ENCODE data around the gene TAS2R39. TPM values are rescaled to one million over a fixed set of nuclear protein-coding genes. Genes with fewer than 3 reads are reported as not detected.

The TAS2R39 gene
- total RNA-seq, 1 donor from 2014 or later = not detected

- TF ChIP-seq CTCF (conservative IDR thresholded peaks at IDR 0.05) = no peak
- peaks cover 14% of the 10 kb centered on the region for H3K4me1 Mint-ChIP-seq (ENCODE audit: unreplicated experiment)
- no peak overlapping the region for H3K4me3 Mint-ChIP-seq
- H3K27ac Mint-ChIP-seq = no peak overlapping the region
- no peak for DNase-seq (ENCODE audit: extremely low spot score, unreplicated experiment)
- H3K36me3 Mint-ChIP-seq = no peaks in the 10 kb centered on the region
- peaks cover 4% of the 10 kb centered on the region for H3K9me3 Mint-ChIP-seq
- H3K27me3 Mint-ChIP-seq = peaks cover 6% of the 10 kb centered on the region
Measured at GRCh38 chr7:143227806-143228205, 44.6 kb downstream of the TAS2R39 start.

GRCh38 chr7:143229054-143229790, 46.0 kb downstream of the TAS2R39 start:
- H3K4me1 Mint-ChIP-seq (ENCODE audit: unreplicated experiment) = peaks cover 14% of the 10 kb centered on the region
- no peak overlapping the region for H3K4me3 Mint-ChIP-seq
- peaks cover 2% of the 10 kb centered on the region for H3K27me3 Mint-ChIP-seq
- H3K27ac Mint-ChIP-seq = no peak overlapping the region
- H3K36me3 Mint-ChIP-seq = no peaks in the 10 kb centered on the region
- H3K9me3 Mint-ChIP-seq = no peaks in the 10 kb centered on the region
- TF ChIP-seq CTCF (conservative IDR thresholded peaks at IDR 0.05) = no peak
- DNase-seq (ENCODE audit: extremely low spot score, unreplicated experiment) = no peak

- no peak for TF ChIP-seq CTCF (conservative IDR thresholded peaks at IDR 0.05)
- Mint-ChIP-seq H3K27ac (no peak overlapping the region), H3K9me3 (peaks cover 3% of the 10 kb centered on the region), H3K36me3 (no peaks in the 10 kb centered on the region), H3K27me3 (peaks cover 2% of the 10 kb centered on the region), H3K4me1 (ENCODE audit: unreplicated experiment) (peaks cover 14% of the 10 kb centered on the region), H3K4me3 (no peak overlapping the region)
- DNase-seq (ENCODE audit: extremely low spot score, unreplicated experiment) = no peak
Measured at GRCh38 chr7:143230602-143231457, 47.6 kb downstream of the TAS2R39 start.

Other genes starting within 250 kb of the TAS2R39 start
- not detected in 2 replicates for gene TRPV5, start 249.7 kb upstream of the TAS2R39 start, total RNA-seq (ENCODE audit: low replicate concordance)
- not detected in 2 replicates for gene LLCFC1, start 243.9 kb upstream of the TAS2R39 start, total RNA-seq (ENCODE audit: low replicate concordance)
- 1.6 and 2.8 TPM in 2 replicates for gene KEL, start 221.1 kb upstream of the TAS2R39 start, total RNA-seq (ENCODE audit: low replicate concordance)
- not detected in 2 replicates for gene OR9A2, start 156.3 kb upstream of the TAS2R39 start, total RNA-seq (ENCODE audit: low replicate concordance)
- not detected in 2 replicates for gene OR6V1, start 131.1 kb upstream of the TAS2R39 start, total RNA-seq (ENCODE audit: low replicate concordance)
- not detected in 2 replicates for gene PIP, start 51.3 kb upstream of the TAS2R39 start, total RNA-seq (ENCODE audit: low replicate concordance)
- gene TAS2R40, start 38.6 kb downstream of the TAS2R39 start, total RNA-seq (ENCODE audit: low replicate concordance) = not detected in 2 replicates
- 110 and 155 TPM in 2 replicates for gene GSTK1, start 80.0 kb downstream of the TAS2R39 start, total RNA-seq (ENCODE audit: low replicate concordance)
- gene TMEM139, start 101.5 kb downstream of the TAS2R39 start, total RNA-seq (ENCODE audit: low replicate concordance) = 2.6 and 4.8 TPM in 2 replicates
- gene CASP2, start 104.9 kb downstream of the TAS2R39 start, total RNA-seq (ENCODE audit: low replicate concordance) = 53.9 and 55.2 TPM in 2 replicates
- 0.12 and 0.22 TPM in 2 replicates for gene CLCN1, start 132.7 kb downstream of the TAS2R39 start, total RNA-seq (ENCODE audit: low replicate concordance)
- 2.1 and 6.5 TPM in 2 replicates for gene FAM131B, start 179.3 kb downstream of the TAS2R39 start, total RNA-seq (ENCODE audit: low replicate concordance)
- gene ZYX, start 197.9 kb downstream of the TAS2R39 start, total RNA-seq (ENCODE audit: low replicate concordance) = 73.2 and 107 TPM in 2 replicates
- gene EPHA1, start 225.4 kb downstream of the TAS2R39 start, total RNA-seq (ENCODE audit: low replicate concordance) = 18.0 and 40.1 TPM in 2 replicates